GM12878 (cell line): ENCODE results near the gene IFNAR1. TPM values are rescaled to one million over a fixed set of nuclear protein-coding genes. Genes with fewer than 3 reads are reported as not detected.

Experiments
- BMI1 ChIP-seq: fragments of 450-650 bp; IDR thresholded peaks from 2 replicates; pipeline ENCODE4 v1.6.1; 2016; ENCODE audit warnings: mild to moderate bottlenecking, moderate library complexity, borderline replicate concordance
- CBX5 ChIP-seq: sonication (generic); IDR thresholded peaks from 2 replicates; pipeline ENCODE4 v1.6.1; 2016; ENCODE audit warnings: low read depth, moderate library complexity, mild to moderate bottlenecking, inconsistent platforms
- CREM ChIP-seq: IDR thresholded peaks from 2 replicates; pipeline ENCODE4 v1.6.1; 2014; ENCODE audit warnings: antibody characterized with exemption, low read depth
- IKZF2 ChIP-seq, 2 experiments: fragments of 450-650 bp; IDR thresholded peaks; 2 replicates each; pipeline ENCODE4 v1.6.1; 2017; ENCODE audit warnings: mild to moderate bottlenecking in 2 of 2, moderate library complexity in 2 of 2
- JUNB ChIP-seq: IDR thresholded peaks from 2 replicates; pipeline ENCODE4 v1.6.1; 2016; ENCODE audit warnings: antibody characterized with exemption, mild to moderate bottlenecking
- KLF5 ChIP-seq: fragments of 450-650 bp; IDR thresholded peaks from 2 replicates; pipeline ENCODE4 v1.6.1; 2014; ENCODE audit warnings: mild to moderate bottlenecking; ENCODE audit not compliant: partially characterized antibody
- LARP7 ChIP-seq: fragments of 450-650 bp; IDR thresholded peaks from 2 replicates; pipeline ENCODE4 v1.6.1; 2017; ENCODE audit warnings: mild to moderate bottlenecking
- NFYA ChIP-seq: IDR thresholded peaks from 2 replicates; pipeline ENCODE4 v1.6.1; 2011; ENCODE audit warnings: low read depth, mild to moderate bottlenecking, low read length, improper control_type of control experiment, borderline replicate concordance
- NFYB ChIP-seq: IDR thresholded peaks from 2 replicates; pipeline ENCODE4 v1.6.1; 2011; ENCODE audit warnings: low read depth, mild to moderate bottlenecking, low read length, improper control_type of control experiment, moderate library complexity; ENCODE audit not compliant: insufficient read depth
- RAD21 ChIP-seq: IDR thresholded peaks from 2 replicates; pipeline ENCODE4 v1.6.1; 2011; ENCODE audit warnings: mild to moderate bottlenecking, low read depth, low read length, moderate library complexity; ENCODE audit not compliant: insufficient read depth
- TAF1 ChIP-seq: IDR thresholded peaks from 2 replicates; pipeline ENCODE4 v1.6.1; 2011; ENCODE audit warnings: mild to moderate bottlenecking, low read depth, low read length, borderline replicate concordance
- ZNF274 ChIP-seq: IDR thresholded peaks from one replicate; pipeline ENCODE4 v1.8.0; 2011; ENCODE audit not compliant: insufficient read length, insufficient read depth
- ZSCAN29 ChIP-seq: fragments of 450-650 bp; IDR thresholded peaks from 2 replicates; pipeline ENCODE4 v1.6.1; 2017; ENCODE audit warnings: mild to moderate bottlenecking, moderate library complexity
- polyA plus RNA-seq, 11 experiments: library from polyadenylated mRNA; depleted of rRNA in 4 of 11; unstranded in 6 of 11; stranded (reverse) in 5 of 11; fragments of >200 nt; fragmentation: Nextera tagmentation in 4 of 11; fragmentation: Illumina TruSeq in 1 of 11; extraction: Ambion mirVana in 4 of 11; extraction: Trizol in 1 of 11; gene quantifications; 1 replicate in 1 of 11; 2 replicates in 10 of 11; pipeline versions ENCODE4 v1.2.1 to v1.2.3, GENCODE V29; 2011 to 2016; ENCODE audit warnings: inconsistent platforms in 2 of 11, missing spikeins in 2 of 11, low read depth in 1 of 11
- total RNA-seq, 4 experiments: library from RNA; depleted of rRNA in 3 of 4; stranded (reverse); fragments of >200 nt in 3 of 4; fragmentation: Illumina TruSeq in 1 of 4; extraction: Trizol in 1 of 4; gene quantifications; 2 replicates each; pipeline versions ENCODE4 v1.2.1 to v1.2.3, GENCODE V29; 2013 to 2021
- TF ChIP-seq, protein P1 (sequence below): fragments of 150-350 bp; IDR thresholded peaks from 2 replicates; pipeline ENCODE4 v1.6.1; 2016; ENCODE audit warnings: low read depth, low read length
- TF ChIP-seq, protein P2 (sequence below): fragments of 450-650 bp; IDR thresholded peaks from 2 replicates; pipeline ENCODE4 v1.6.1; 2018; ENCODE audit warnings: borderline replicate concordance, mild to moderate bottlenecking; ENCODE audit not compliant: partially characterized antibody
- TF ChIP-seq, protein P3 (sequence below): IDR thresholded peaks from 2 replicates; pipeline ENCODE4 v1.6.1; 2011; ENCODE audit warnings: low read depth, mild to moderate bottlenecking, low read length, moderate library complexity, borderline replicate concordance; ENCODE audit errors: extremely low read depth
- TF ChIP-seq, protein P4 (sequence below): fragments of 450-650 bp; IDR thresholded peaks from 2 replicates; pipeline ENCODE4 v1.6.1; 2018; ENCODE audit warnings: mild to moderate bottlenecking, low read depth, moderate library complexity; ENCODE audit not compliant: partially characterized antibody
- TF ChIP-seq, protein P5 (sequence below): IDR thresholded peaks from 2 replicates; pipeline ENCODE4 v1.6.1; 2011; ENCODE audit warnings: low read depth, low read length, improper control_type of control experiment, borderline replicate concordance
- TF ChIP-seq, protein P6 (sequence below): fragments of 450-650 bp; IDR thresholded peaks from 2 replicates; pipeline ENCODE4 v1.6.1; 2017; ENCODE audit warnings: borderline replicate concordance

Gene IFNAR1
- total and polyA plus RNA-seq, 10 of the 15 experiments (the other 5 are each of a cell fraction or from before 2014, with no cell fraction given): 12.0 to 62.4 (median 24.6) TPM

DNA sequence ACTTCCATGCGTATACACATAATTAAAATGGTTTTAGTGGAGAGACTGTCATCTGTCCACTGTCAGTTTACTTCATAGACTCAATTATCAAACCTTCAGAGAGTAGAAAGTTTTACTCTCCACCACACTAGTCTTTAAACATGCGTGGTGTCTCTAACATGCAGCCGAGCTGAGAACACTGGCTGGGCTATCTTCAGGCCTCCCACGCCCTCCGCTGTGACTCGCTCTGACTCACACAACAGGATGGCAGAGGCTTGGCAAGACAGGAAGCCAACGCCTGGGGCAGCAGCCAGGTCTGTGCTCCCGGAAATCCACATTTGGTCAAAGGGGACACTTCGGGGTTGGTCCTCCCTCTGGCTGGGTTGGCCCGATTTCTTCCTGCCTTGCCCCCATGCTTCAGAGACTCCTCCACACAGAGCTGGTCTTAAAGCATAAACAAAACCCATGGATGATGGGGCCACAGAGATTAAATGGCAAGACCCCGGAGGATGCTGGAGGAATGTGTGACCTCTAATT lies 55.8 kb downstream of the IFNAR1 start (continued):
- TF ChIP-seq, protein P1, sequence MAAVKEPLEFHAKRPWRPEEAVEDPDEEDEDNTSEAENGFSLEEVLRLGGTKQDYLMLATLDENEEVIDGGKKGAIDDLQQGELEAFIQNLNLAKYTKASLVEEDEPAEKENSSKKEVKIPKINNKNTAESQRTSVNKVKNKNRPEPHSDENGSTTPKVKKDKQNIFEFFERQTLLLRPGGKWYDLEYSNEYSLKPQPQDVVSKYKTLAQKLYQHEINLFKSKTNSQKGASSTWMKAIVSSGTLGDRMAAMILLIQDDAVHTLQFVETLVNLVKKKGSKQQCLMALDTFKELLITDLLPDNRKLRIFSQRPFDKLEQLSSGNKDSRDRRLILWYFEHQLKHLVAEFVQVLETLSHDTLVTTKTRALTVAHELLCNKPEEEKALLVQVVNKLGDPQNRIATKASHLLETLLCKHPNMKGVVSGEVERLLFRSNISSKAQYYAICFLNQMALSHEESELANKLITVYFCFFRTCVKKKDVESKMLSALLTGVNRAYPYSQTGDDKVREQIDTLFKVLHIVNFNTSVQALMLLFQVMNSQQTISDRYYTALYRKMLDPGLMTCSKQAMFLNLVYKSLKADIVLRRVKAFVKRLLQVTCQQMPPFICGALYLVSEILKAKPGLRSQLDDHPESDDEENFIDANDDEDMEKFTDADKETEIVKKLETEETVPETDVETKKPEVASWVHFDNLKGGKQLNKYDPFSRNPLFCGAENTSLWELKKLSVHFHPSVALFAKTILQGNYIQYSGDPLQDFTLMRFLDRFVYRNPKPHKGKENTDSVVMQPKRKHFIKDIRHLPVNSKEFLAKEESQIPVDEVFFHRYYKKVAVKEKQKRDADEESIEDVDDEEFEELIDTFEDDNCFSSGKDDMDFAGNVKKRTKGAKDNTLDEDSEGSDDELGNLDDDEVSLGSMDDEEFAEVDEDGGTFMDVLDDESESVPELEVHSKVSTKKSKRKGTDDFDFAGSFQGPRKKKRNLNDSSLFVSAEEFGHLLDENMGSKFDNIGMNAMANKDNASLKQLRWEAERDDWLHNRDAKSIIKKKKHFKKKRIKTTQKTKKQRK: no peak
- TF ChIP-seq, protein P2, sequence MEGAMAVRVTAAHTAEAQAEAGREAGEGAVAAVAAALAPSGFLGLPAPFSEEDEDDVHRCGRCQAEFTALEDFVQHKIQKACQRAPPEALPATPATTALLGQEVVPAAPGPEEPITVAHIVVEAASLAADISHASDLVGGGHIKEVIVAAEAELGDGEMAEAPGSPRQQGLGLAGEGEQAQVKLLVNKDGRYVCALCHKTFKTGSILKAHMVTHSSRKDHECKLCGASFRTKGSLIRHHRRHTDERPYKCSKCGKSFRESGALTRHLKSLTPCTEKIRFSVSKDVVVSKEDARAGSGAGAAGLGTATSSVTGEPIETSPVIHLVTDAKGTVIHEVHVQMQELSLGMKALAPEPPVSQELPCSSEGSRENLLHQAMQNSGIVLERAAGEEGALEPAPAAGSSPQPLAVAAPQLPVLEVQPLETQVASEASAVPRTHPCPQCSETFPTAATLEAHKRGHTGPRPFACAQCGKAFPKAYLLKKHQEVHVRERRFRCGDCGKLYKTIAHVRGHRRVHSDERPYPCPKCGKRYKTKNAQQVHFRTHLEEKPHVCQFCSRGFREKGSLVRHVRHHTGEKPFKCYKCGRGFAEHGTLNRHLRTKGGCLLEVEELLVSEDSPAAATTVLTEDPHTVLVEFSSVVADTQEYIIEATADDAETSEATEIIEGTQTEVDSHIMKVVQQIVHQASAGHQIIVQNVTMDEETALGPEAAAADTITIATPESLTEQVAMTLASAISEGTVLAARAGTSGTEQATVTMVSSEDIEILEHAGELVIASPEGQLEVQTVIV: no peak
- TF ChIP-seq, protein P3, sequence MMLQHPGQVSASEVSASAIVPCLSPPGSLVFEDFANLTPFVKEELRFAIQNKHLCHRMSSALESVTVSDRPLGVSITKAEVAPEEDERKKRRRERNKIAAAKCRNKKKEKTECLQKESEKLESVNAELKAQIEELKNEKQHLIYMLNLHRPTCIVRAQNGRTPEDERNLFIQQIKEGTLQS: no peak
- TF ChIP-seq RAD21 (no peak), LARP7 (0 out of 2 replicates have a peak, but pooled peaks have one; percentile 21), KLF5 (no peak), JUNB (peak; percentile 46), NFYA (no peak), CBX5 (0 out of 2 replicates have a peak, but pooled peaks have one; percentile 39), ZNF274 (no peak), IKZF2 (IDR thresholded peaks at IDR 0.05) (peak; percentile 51 to 77; a peak in 3 of 4 replicates), BMI1 (no peak), CREM (peak; percentile 75), ZSCAN29 (no peak), TAF1 (peak; percentile 61), NFYB (no peak)
- TF ChIP-seq, protein P4, sequence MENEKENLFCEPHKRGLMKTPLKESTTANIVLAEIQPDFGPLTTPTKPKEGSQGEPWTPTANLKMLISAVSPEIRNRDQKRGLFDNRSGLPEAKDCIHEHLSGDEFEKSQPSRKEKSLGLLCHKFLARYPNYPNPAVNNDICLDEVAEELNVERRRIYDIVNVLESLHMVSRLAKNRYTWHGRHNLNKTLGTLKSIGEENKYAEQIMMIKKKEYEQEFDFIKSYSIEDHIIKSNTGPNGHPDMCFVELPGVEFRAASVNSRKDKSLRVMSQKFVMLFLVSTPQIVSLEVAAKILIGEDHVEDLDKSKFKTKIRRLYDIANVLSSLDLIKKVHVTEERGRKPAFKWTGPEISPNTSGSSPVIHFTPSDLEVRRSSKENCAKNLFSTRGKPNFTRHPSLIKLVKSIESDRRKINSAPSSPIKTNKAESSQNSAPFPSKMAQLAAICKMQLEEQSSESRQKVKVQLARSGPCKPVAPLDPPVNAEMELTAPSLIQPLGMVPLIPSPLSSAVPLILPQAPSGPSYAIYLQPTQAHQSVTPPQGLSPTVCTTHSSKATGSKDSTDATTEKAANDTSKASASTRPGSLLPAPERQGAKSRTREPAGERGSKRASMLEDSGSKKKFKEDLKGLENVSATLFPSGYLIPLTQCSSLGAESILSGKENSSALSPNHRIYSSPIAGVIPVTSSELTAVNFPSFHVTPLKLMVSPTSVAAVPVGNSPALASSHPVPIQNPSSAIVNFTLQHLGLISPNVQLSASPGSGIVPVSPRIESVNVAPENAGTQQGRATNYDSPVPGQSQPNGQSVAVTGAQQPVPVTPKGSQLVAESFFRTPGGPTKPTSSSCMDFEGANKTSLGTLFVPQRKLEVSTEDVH: peak; percentile 37
- TF ChIP-seq, protein P5, sequence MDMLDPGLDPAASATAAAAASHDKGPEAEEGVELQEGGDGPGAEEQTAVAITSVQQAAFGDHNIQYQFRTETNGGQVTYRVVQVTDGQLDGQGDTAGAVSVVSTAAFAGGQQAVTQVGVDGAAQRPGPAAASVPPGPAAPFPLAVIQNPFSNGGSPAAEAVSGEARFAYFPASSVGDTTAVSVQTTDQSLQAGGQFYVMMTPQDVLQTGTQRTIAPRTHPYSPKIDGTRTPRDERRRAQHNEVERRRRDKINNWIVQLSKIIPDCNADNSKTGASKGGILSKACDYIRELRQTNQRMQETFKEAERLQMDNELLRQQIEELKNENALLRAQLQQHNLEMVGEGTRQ: no peak
- TF ChIP-seq, protein P6, sequence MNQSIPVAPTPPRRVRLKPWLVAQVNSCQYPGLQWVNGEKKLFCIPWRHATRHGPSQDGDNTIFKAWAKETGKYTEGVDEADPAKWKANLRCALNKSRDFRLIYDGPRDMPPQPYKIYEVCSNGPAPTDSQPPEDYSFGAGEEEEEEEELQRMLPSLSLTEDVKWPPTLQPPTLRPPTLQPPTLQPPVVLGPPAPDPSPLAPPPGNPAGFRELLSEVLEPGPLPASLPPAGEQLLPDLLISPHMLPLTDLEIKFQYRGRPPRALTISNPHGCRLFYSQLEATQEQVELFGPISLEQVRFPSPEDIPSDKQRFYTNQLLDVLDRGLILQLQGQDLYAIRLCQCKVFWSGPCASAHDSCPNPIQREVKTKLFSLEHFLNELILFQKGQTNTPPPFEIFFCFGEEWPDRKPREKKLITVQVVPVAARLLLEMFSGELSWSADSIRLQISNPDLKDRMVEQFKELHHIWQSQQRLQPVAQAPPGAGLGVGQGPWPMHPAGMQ: no peak
